COR-L47 (cell line): ENCODE measurements around the gene ZNF724.

ENCODE experiments used
- DNase-seq: peaks from one replicate; lab custom pipeline; 2025; lab: John Stamatoyannopoulos, UW

The ZNF724 gene

DNA sequence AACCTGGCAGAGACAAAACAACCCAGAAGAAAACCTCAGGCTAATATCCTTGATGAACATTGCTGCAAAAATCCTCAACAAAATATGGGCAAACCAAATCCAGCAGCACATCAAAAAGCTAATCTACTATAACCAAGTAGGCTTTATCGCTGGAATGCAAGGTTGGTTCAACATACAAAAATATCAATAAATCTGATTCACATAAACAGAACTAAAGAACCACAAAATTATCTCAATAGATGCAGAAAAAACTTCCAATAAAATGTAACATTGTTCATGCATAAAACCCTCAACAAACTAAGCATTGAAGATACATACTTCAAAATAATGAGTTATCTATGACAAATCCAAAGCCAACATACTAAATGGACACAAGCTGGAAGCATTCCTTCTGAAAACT is 8.8 kb downstream of the ZNF724 start:
- no peak for DNase-seq

- DNase-seq, result no peak
These were observed 27.1 kb downstream of the ZNF724 start for GRCh38 chr19:23222998-23223652.

DNA sequence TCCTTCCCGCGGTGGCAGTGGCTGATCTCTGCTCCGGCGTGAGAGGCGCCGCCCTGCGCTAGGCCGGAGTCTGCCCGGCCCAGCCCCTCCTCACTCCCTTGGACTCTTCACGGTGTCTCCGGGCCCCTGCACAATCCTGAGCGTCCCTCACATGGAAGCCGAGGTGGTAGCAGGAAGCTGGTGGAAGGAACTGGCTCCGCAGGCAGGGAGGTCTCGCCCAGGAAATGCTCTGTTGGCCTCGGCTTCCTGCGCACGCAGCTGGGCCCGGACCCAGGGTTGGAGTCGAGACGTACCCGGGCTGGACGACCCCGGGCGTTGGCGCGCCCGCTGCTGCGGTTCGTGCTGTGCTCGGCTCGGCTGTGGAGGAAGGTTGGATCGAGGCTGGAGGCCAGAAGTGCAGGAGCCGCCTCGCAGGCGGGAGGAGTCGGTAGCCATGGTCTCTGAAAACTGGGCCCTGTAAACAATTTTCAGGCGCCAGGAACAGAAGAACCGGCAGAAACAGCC is 46.3 kb downstream of the ZNF724 start:
- DNase-seq, result no peak

- no peak for DNase-seq
These were observed 59.9 kb downstream of the ZNF724 start for GRCh38 chr19:23190341-23190740.

- no peak for DNase-seq
These were observed 66.9 kb downstream of the ZNF724 start for GRCh38 chr19:23183251-23183650.
